GM12878 (cell line): ENCODE measurements around the gene TRABD2A.
A peak's percentile ranks its signal among the peaks of the same experiment; 100 is the strongest.

ENCODE experiments used
- EP300 ChIP-seq, 2 experiments: fragments of 150-350 bp in 1 of 2; IDR thresholded peaks; 2 replicates each; pipeline ENCODE4 v1.6.1; 2011 to 2012; ENCODE audit warnings: low read depth in 2 of 2, low read length in 2 of 2, borderline replicate concordance in 1 of 2, improper control_type of control experiment in 1 of 2, inconsistent platforms in 1 of 2; ENCODE audit not compliant: control insufficient read depth in 1 of 2
- NRF1 ChIP-seq: conservative IDR thresholded peaks from 2 replicates; pipeline ENCODE4 v1.6.1; 2011; ENCODE audit warnings: mild to moderate bottlenecking, low read depth, low read length, improper control_type of control experiment
- POU2F2 ChIP-seq: IDR thresholded peaks from 3 replicates; pipeline ENCODE4 v1.6.1; 2011; ENCODE audit warnings: low read depth, mild to moderate bottlenecking, low read length, borderline replicate concordance
- ZNF384 ChIP-seq: IDR thresholded peaks from 2 replicates; pipeline ENCODE4 v1.6.1; 2012; ENCODE audit warnings: low read depth, mild to moderate bottlenecking, low read length, improper control_type of control experiment, borderline replicate concordance
- TF ChIP-seq, protein P1 (sequence below), 3 experiments: IDR thresholded peaks in 2 of 3; conservative IDR thresholded peaks in 1 of 3; 2 replicates each; pipeline ENCODE4 v1.5.1; 2011; ENCODE audit warnings: low read depth in 3 of 3, low read length in 3 of 3, mild to moderate bottlenecking in 3 of 3, control low read depth in 2 of 3, moderate library complexity in 2 of 3, inconsistent platforms in 1 of 3, mixed read lengths in 1 of 3; ENCODE audit not compliant: control insufficient read depth in 2 of 3, insufficient read depth in 1 of 3; ENCODE audit errors: extremely low read depth in 1 of 3

GRCh38 chr2:84881581-84882413 is 913 bp upstream of the TRABD2A start:
- TF ChIP-seq NRF1 (no peak), EP300 (IDR thresholded peaks at IDR 0.05; ENCODE audit: borderline replicate concordance in 1 of 2, control insufficient read depth in 1 of 2, low read depth in 2 of 2, low read length in 2 of 2) (no peak), POU2F2 (peak; percentile 66; the same call in 1 of the 3 replicates), ZNF384 (no peak)
- TF ChIP-seq, protein P1, sequence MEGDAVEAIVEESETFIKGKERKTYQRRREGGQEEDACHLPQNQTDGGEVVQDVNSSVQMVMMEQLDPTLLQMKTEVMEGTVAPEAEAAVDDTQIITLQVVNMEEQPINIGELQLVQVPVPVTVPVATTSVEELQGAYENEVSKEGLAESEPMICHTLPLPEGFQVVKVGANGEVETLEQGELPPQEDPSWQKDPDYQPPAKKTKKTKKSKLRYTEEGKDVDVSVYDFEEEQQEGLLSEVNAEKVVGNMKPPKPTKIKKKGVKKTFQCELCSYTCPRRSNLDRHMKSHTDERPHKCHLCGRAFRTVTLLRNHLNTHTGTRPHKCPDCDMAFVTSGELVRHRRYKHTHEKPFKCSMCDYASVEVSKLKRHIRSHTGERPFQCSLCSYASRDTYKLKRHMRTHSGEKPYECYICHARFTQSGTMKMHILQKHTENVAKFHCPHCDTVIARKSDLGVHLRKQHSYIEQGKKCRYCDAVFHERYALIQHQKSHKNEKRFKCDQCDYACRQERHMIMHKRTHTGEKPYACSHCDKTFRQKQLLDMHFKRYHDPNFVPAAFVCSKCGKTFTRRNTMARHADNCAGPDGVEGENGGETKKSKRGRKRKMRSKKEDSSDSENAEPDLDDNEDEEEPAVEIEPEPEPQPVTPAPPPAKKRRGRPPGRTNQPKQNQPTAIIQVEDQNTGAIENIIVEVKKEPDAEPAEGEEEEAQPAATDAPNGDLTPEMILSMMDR (IDR thresholded peaks at IDR 0.05 in 2 of 3, conservative IDR thresholded peaks at IDR 0.05 in 1 of 3; ENCODE audit: control insufficient read depth in 2 of 3, extremely low read depth in 1 of 3, insufficient read depth in 1 of 3, low read depth in 3 of 3, low read length in 3 of 3) = peak; percentile 59 to 76 (median 74)
